ENCODE data around the gene TXNRD2. TPM values are rescaled to one million over a fixed set of nuclear protein-coding genes. Genes with fewer than 3 reads are reported as not detected.

The TXNRD2 gene
- total RNA-seq, 1 experiment from 2014 or later: 19.7 TPM

- peaks cover 37 to 45% of the 10 kb centered on the region in 2 experiments for H3K4me1 ChIP-seq (ENCODE audit: control insufficient read depth in 1 of 2, insufficient read depth in 2 of 2, low read length in 2 of 2)
- DNase-seq (ENCODE audit: low read depth, low spot score) (no peak), ATAC-seq (no peak)
- BruUV-seq (replicated peaks): no TSS peak
- no peaks in the 10 kb centered on the region for H3K9me2 ChIP-seq (ENCODE audit: insufficient read depth)
- intact Hi-C loops (cut with micrococcal nuclease): loop anchor here (10.0 kb wide), 1 partner anchor 102 kb away; the partner anchor contains the start of gene DGCR8
- peaks cover 3 to 6% of the 10 kb centered on the region in 2 experiments; a peak in 2 of 4 replicates for H3K36me3 ChIP-seq (ENCODE audit: control insufficient read depth in 1 of 2, insufficient read depth in 2 of 2, low read length in 2 of 2)
- TF ChIP-seq JUND (IDR thresholded peaks at IDR 0.05) (no peak), SP1 (IDR thresholded peaks at IDR 0.05; ENCODE audit: low read depth) (no peak), REST (IDR thresholded peaks at IDR 0.05; ENCODE audit: low read depth) (no peak)
- POLR2A ChIA-PET: no interaction called here
- H3K27ac ChIP-seq (ENCODE audit: low read depth, low read length): peak overlapping the region; percentile 68
- no peak overlapping the region for H2AFZ ChIP-seq (ENCODE audit: low read depth, low read length, poor library complexity, severe bottlenecking)
- peak overlapping the region; percentile 96 for H3K4me2 ChIP-seq (ENCODE audit: low read length)
- no peaks in the 10 kb centered on the region for H3K27me3 ChIP-seq (ENCODE audit: insufficient read depth, low read length)
- no peaks in the 10 kb centered on the region for H3K9me3 ChIP-seq (ENCODE audit: control insufficient read depth in 1 of 2, insufficient read depth in 1 of 2, low read depth in 1 of 2, low read length in 2 of 2)
- H4K20me1 ChIP-seq (ENCODE audit: insufficient read depth): no peaks in the 10 kb centered on the region
- H3K9ac ChIP-seq (ENCODE audit: low read length): peak overlapping the region; percentile 60
- no peak overlapping the region for H3K4me3 ChIP-seq (replicated peaks in 1 of 2; ENCODE audit: low read depth in 1 of 2, low read length in 2 of 2)
- CTCF ChIA-PET: no interaction called here
- RAD21 ChIA-PET (ENCODE audit: low non-redundant PET in 1 of 2, low total read pairs in 2 of 2, uncharacterized antibody in 2 of 2, unreplicated experiment in 2 of 2): no interaction called here
- peaks cover 16% of the 10 kb centered on the region for H3K79me2 ChIP-seq (ENCODE audit: insufficient read depth, low read length)
Measured at GRCh38 chr22:19982991-19983578, 41.5 kb upstream of the TXNRD2 start.

All from HCT116 (cell line).